HEK293 (cell line): ENCODE measurements around the gene AGMAT.

Experiments
- CTCF ChIA-PET: fragments of 350-600 bp; formaldehyde crosslinking; extraction: SDS; loops from one replicate; lab custom pipeline; 2021; ENCODE audit warnings: antibody characterized with exemption; lab: Yijun Ruan, JAX
- POLR2A ChIA-PET: fragments of 300-600 bp; formaldehyde crosslinking; extraction: SDS; loops from one replicate; lab custom pipeline; 2020; ENCODE audit warnings: antibody characterized with exemption, inconsistent platforms; lab: Yijun Ruan, JAX
- H3K27ac ChIP-seq: fragments of 200-500 bp; sonication (Bioruptor generic); 2 replicates; pipeline ENCODE4 v1.5.1; 2014; ENCODE audit warnings: low read depth, low read length, control low read depth, inconsistent platforms; ENCODE audit errors: extremely low read depth
- H3K36me3 ChIP-seq, 2 experiments: fragments of 200-500 bp in 1 of 2; sonication (Bioruptor generic) in 1 of 2; 1 replicate in 1 of 2; 2 replicates in 1 of 2; pipeline ENCODE4 v1.5.1; 2014 to 2017; ENCODE audit warnings: inconsistent platforms in 2 of 2, low read length in 2 of 2; ENCODE audit not compliant: control insufficient read depth in 2 of 2, insufficient read depth in 1 of 2
- H3K4me1 ChIP-seq: fragments of 200-500 bp; sonication (Bioruptor generic); 2 replicates; pipeline ENCODE4 v1.5.1; 2014; ENCODE audit warnings: mild to moderate bottlenecking, low read length, inconsistent platforms; ENCODE audit not compliant: control insufficient read depth, insufficient read depth
- H3K4me3 ChIP-seq: 2 replicates; pipeline ENCODE4 v1.5.1; 2011; ENCODE audit warnings: low read depth, mild to moderate bottlenecking, control low read depth, low read length, moderate library complexity
- H3K9me3 ChIP-seq: fragments of 200-500 bp; sonication (Bioruptor generic); 2 replicates; pipeline ENCODE4 v1.5.1; 2014; ENCODE audit warnings: low read depth, low read length, inconsistent platforms; ENCODE audit not compliant: control insufficient read depth, insufficient read depth
- BCL11B ChIP-seq: fragments of 450-650 bp; formaldehyde crosslinking; IDR thresholded peaks from 2 replicates; pipeline ENCODE4 v1.5.1; 2016; ENCODE audit warnings: low read depth, missing biosample characterization, missing genetic modification characterization
- GLI4 ChIP-seq: fragments of 450-650 bp; formaldehyde crosslinking; IDR thresholded peaks from 2 replicates; pipeline ENCODE4 v1.5.1; 2016; ENCODE audit warnings: missing biosample characterization, missing genetic modification characterization
- MYNN ChIP-seq: fragments of 450-650 bp; formaldehyde crosslinking; IDR thresholded peaks from 2 replicates; pipeline ENCODE4 v1.5.1; 2016; ENCODE audit warnings: missing biosample characterization, missing genetic modification characterization, borderline replicate concordance
- OVOL3 ChIP-seq: fragments of 450-650 bp; formaldehyde crosslinking; IDR thresholded peaks from 2 replicates; pipeline ENCODE4 v1.5.1; 2016; ENCODE audit warnings: missing biosample characterization, missing genetic modification characterization
- PRDM10 ChIP-seq: fragments of 450-650 bp; formaldehyde crosslinking; IDR thresholded peaks from 2 replicates; pipeline ENCODE4 v1.5.1; 2016; ENCODE audit warnings: missing biosample characterization, missing genetic modification characterization
- YY1 ChIP-seq: fragments of 450-650 bp; formaldehyde crosslinking; IDR thresholded peaks from 2 replicates; pipeline ENCODE4 v1.5.1; 2018; ENCODE audit warnings: missing biosample characterization, missing genetic modification characterization
- ZBTB11 ChIP-seq: fragments of 450-650 bp; formaldehyde crosslinking; conservative IDR thresholded peaks from 2 replicates; pipeline ENCODE4 v1.5.1; 2016; ENCODE audit warnings: low read depth, missing biosample characterization, missing genetic modification characterization
- ZBTB21 ChIP-seq: fragments of 450-650 bp; formaldehyde crosslinking; IDR thresholded peaks from 2 replicates; pipeline ENCODE4 v1.5.1; 2017; ENCODE audit warnings: missing biosample characterization, missing genetic modification characterization
- ZBTB44 ChIP-seq: fragments of 450-650 bp; IDR thresholded peaks from 2 replicates; pipeline ENCODE4 v1.5.1; 2018; ENCODE audit warnings: missing biosample characterization, mild to moderate bottlenecking, missing genetic modification characterization
- ZBTB48 ChIP-seq: fragments of 450-650 bp; formaldehyde crosslinking; IDR thresholded peaks from 2 replicates; pipeline ENCODE4 v1.5.1; 2016; ENCODE audit warnings: missing biosample characterization, missing genetic modification characterization
- ZEB2 ChIP-seq: fragments of 450-650 bp; formaldehyde crosslinking; IDR thresholded peaks from 2 replicates; pipeline ENCODE4 v1.5.1; 2016; ENCODE audit warnings: missing biosample characterization, missing genetic modification characterization
- ZNF157 ChIP-seq: fragments of 450-650 bp; formaldehyde crosslinking; IDR thresholded peaks from 2 replicates; pipeline ENCODE4 v1.5.1; 2016; ENCODE audit warnings: missing biosample characterization, missing genetic modification characterization
- ZNF26 ChIP-seq: fragments of 450-650 bp; formaldehyde crosslinking; IDR thresholded peaks from 2 replicates; pipeline ENCODE4 v1.5.1; 2016; ENCODE audit warnings: missing biosample characterization, missing genetic modification characterization
- ZNF311 ChIP-seq: fragments of 450-650 bp; formaldehyde crosslinking; IDR thresholded peaks from 2 replicates; pipeline ENCODE4 v1.5.1; 2017; ENCODE audit warnings: missing biosample characterization, missing genetic modification characterization, borderline replicate concordance
- ZNF335 ChIP-seq: fragments of 450-650 bp; formaldehyde crosslinking; conservative IDR thresholded peaks from 2 replicates; pipeline ENCODE4 v1.5.1; 2016; ENCODE audit warnings: missing biosample characterization, missing genetic modification characterization
- ZNF37A ChIP-seq: fragments of 450-650 bp; IDR thresholded peaks from 2 replicates; pipeline ENCODE4 v1.5.1; 2018; ENCODE audit warnings: missing biosample characterization, missing genetic modification characterization
- ZNF488 ChIP-seq: fragments of 450-650 bp; formaldehyde crosslinking; IDR thresholded peaks from 2 replicates; pipeline ENCODE4 v1.5.1; 2016; ENCODE audit warnings: missing biosample characterization, missing genetic modification characterization
- ZNF521 ChIP-seq: fragments of 450-650 bp; formaldehyde crosslinking; IDR thresholded peaks from 2 replicates; pipeline ENCODE4 v1.5.1; 2017; ENCODE audit warnings: missing biosample characterization, mild to moderate bottlenecking, missing genetic modification characterization
- ZNF561 ChIP-seq: fragments of 450-650 bp; IDR thresholded peaks from 2 replicates; pipeline ENCODE4 v1.5.1; 2018; ENCODE audit warnings: missing biosample characterization, missing genetic modification characterization, borderline replicate concordance
- ZNF624 ChIP-seq: fragments of 450-650 bp; formaldehyde crosslinking; IDR thresholded peaks from 2 replicates; pipeline ENCODE4 v1.5.1; 2017; ENCODE audit warnings: missing biosample characterization, missing genetic modification characterization
- ZNF629 ChIP-seq: fragments of 450-650 bp; formaldehyde crosslinking; IDR thresholded peaks from 2 replicates; pipeline ENCODE4 v1.5.1; 2017; ENCODE audit warnings: missing biosample characterization, missing genetic modification characterization
- ZNF692 ChIP-seq: fragments of 450-650 bp; formaldehyde crosslinking; IDR thresholded peaks from 2 replicates; pipeline ENCODE4 v1.5.1; 2016; ENCODE audit warnings: missing biosample characterization, missing genetic modification characterization
- ZNF701 ChIP-seq: fragments of 450-650 bp; formaldehyde crosslinking; IDR thresholded peaks from 2 replicates; pipeline ENCODE4 v1.5.1; 2016; ENCODE audit warnings: missing biosample characterization, missing genetic modification characterization
- ZNF777 ChIP-seq: fragments of 450-650 bp; formaldehyde crosslinking; IDR thresholded peaks from 2 replicates; pipeline ENCODE4 v1.5.1; 2017; ENCODE audit warnings: missing biosample characterization, missing genetic modification characterization, borderline replicate concordance
- ZNF830 ChIP-seq: fragments of 450-650 bp; IDR thresholded peaks from 2 replicates; pipeline ENCODE4 v1.5.0; 2018; ENCODE audit warnings: missing biosample characterization, missing genetic modification characterization, low read depth, mild to moderate bottlenecking, moderate library complexity

Gene AGMAT

GRCh38 chr1:15575549-15576150 is 9.2 kb downstream of the AGMAT start (continued):
- no peak for TF ChIP-seq PRDM10 (tag by site-specific recombination)
- no peak for TF ChIP-seq ZEB2 (tag by site-specific recombination)
- no peak for TF ChIP-seq ZNF692 (tag by site-specific recombination)
- TF ChIP-seq ZBTB11 (tag by site-specific recombination), result peak; percentile 81
- TF ChIP-seq BCL11B (tag by site-specific recombination), result no peak
- no peak for TF ChIP-seq MYNN
- no peak for TF ChIP-seq GLI4 (tag by site-specific recombination)
- peak; percentile 23; the same call in 1 of the 2 replicates for TF ChIP-seq ZBTB21 (tag by site-specific recombination)
- no peak for TF ChIP-seq YY1 (tag by site-specific recombination)
- TF ChIP-seq ZNF488 (tag by site-specific recombination), result no peak
- no peak for TF ChIP-seq ZNF311 (tag by site-specific recombination)
- no peak for TF ChIP-seq ZNF624
- no peak for TF ChIP-seq ZNF37A
- peak; percentile 68; the same call in 1 of the 2 replicates for TF ChIP-seq OVOL3 (tag by site-specific recombination)

GRCh38 chr1:15574741-15575140 is 10.1 kb downstream of the AGMAT start:
- CTCF ChIA-PET, result no interaction called here

More at GRCh38 chr1:15574741-15575140, 10.1 kb downstream of the AGMAT start:
- no peak for TF ChIP-seq YY1 (tag by site-specific recombination)
- no peak for TF ChIP-seq ZNF157
- TF ChIP-seq ZNF335, result no peak
- no peak for TF ChIP-seq ZNF830 (tag by site-specific recombination)
- TF ChIP-seq ZNF629 (tag by site-specific recombination), result no peak
- TF ChIP-seq ZEB2 (tag by site-specific recombination), result no peak
- no peak for TF ChIP-seq ZNF26
- TF ChIP-seq ZNF561 (tag by site-specific recombination), result no peak
- no peak for TF ChIP-seq ZNF777 (tag by site-specific recombination)
- TF ChIP-seq ZBTB48, result no peak
- TF ChIP-seq ZNF701 (tag by site-specific recombination), result no peak
- no peak for TF ChIP-seq ZNF521 (tag by site-specific recombination)
- no peak for TF ChIP-seq ZBTB44
- no peak for TF ChIP-seq ZNF624
- POLR2A ChIA-PET, result no interaction called here
- Histone ChIP-seq H3K4me3 (no peak overlapping the region), H3K27ac (no peak overlapping the region), H3K36me3 (peaks cover 7 to 12% of the 10 kb centered on the region in 2 experiments; a peak in 2 of 3 replicates), H3K9me3 (no peaks in the 10 kb centered on the region), H3K4me1 (no peaks in the 10 kb centered on the region)
